ENCODE data around the gene TNRC18. TPM values are rescaled to one million over a fixed set of nuclear protein-coding genes. Genes with fewer than 3 reads are reported as not detected.

TNRC18 gene
- total and polyA plus RNA-seq, 2 of the 8 experiments (the other 6 are each of a cell fraction or from before 2014, with no cell fraction given) = 1.7 to 8.6 TPM

GRCh38 chr7:5466551-5466950 lies 42.9 kb upstream of the TNRC18 start (continued):
- TF ChIP-seq GTF2F1 (IDR thresholded peaks at IDR 0.05; ENCODE audit: borderline replicate concordance, low read depth, low read length) = no peak
- no peak for TF ChIP-seq CHD7 (IDR thresholded peaks at IDR 0.05; ENCODE audit: insufficient replicate concordance, low read length)
